ENCODE measurements around the gene ITM2C.

ITM2C gene

GRCh38 chr2:230829959-230830358 lies 34.8 kb upstream of the ITM2C start:
- TF ChIP-seq, protein P1, sequence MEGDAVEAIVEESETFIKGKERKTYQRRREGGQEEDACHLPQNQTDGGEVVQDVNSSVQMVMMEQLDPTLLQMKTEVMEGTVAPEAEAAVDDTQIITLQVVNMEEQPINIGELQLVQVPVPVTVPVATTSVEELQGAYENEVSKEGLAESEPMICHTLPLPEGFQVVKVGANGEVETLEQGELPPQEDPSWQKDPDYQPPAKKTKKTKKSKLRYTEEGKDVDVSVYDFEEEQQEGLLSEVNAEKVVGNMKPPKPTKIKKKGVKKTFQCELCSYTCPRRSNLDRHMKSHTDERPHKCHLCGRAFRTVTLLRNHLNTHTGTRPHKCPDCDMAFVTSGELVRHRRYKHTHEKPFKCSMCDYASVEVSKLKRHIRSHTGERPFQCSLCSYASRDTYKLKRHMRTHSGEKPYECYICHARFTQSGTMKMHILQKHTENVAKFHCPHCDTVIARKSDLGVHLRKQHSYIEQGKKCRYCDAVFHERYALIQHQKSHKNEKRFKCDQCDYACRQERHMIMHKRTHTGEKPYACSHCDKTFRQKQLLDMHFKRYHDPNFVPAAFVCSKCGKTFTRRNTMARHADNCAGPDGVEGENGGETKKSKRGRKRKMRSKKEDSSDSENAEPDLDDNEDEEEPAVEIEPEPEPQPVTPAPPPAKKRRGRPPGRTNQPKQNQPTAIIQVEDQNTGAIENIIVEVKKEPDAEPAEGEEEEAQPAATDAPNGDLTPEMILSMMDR (IDR thresholded peaks at IDR 0.05; ENCODE audit: low read depth, low read length) = no peak
- H3K4me3 ChIP-seq (replicated peaks in 1 of 2; ENCODE audit: low read depth in 2 of 2, low read length in 2 of 2) = no peak overlapping the region
- no peak for DNase-seq (ENCODE audit: low read depth in 2 of 2)

DNA sequence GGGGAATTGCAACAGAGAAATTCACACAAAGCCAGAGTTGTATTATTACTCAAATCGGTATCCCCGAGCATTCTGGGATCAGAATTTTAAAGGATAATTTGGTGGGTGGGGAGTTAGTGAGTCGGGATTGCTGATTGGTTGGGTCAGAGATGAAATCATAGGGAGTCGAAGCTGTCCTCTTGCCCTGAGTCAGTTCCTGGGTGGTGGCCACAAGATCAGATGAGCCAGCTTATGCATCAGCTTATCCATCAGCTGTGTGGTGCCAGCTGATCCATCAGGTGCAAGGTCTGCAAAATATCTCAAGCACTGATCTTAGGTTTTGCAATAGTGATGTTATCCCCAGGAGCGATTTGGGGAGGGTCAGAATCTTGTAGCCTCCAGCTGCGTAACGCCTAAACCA lies 34.3 kb upstream of the ITM2C start:
- peak in 1 of 2 donors; percentile 48 for DNase-seq (ENCODE audit: low read depth in 2 of 2)
- TF ChIP-seq, protein P1 (IDR thresholded peaks at IDR 0.05; ENCODE audit: low read depth, low read length) = no peak
- no peak overlapping the region for H3K4me3 ChIP-seq (replicated peaks in 1 of 2; ENCODE audit: low read depth in 2 of 2, low read length in 2 of 2)

DNA sequence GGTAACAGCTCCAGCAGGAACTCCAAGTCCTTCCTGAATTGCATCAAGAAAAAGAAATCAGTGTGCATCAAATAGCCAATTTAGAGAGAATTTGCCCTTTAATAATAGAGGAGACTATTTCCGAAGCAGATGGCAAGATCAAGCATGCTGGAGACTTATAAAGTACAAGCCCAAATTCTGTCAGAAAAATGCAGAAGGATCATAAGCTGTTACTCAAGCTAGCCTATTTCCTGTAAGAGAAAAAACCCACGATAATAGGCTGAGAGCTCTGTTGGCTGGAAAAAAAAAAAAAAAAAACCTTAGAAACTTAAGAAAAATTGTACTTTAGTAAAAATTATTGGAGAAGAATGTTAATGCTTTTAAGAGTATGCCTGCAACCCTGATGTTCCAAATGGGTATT lies 24.4 kb upstream of the ITM2C start:
- no peak overlapping the region for H3K4me3 ChIP-seq (replicated peaks in 1 of 2; ENCODE audit: low read depth in 2 of 2, low read length in 2 of 2)
- peak in 1 of 2 donors; percentile 8 for DNase-seq (ENCODE audit: low read depth in 2 of 2)
- TF ChIP-seq, protein P1 (IDR thresholded peaks at IDR 0.05; ENCODE audit: low read depth, low read length) = no peak

DNA sequence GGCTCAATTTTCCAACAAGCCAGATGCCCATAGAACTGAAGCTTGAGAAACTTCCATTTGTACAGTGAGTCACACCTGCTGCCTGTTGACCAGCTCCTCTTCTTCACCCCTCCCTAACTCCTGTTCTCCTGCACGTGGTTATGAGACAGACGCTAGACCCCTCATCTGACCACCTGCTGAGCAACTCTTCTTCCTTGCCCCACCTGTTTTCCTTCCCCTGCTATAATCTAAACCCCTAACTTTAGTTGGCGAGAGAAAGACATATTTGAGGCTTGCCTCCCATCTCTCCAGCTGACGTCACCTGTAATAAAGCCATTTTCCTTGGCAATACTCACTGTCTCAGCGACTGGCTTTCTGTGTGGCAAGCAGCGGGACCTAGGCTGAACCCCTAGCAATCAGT lies 22.3 kb upstream of the ITM2C start:
- DNase-seq (ENCODE audit: low read depth in 2 of 2) = no peak
- no peak overlapping the region for H3K4me3 ChIP-seq (replicated peaks in 1 of 2; ENCODE audit: low read depth in 2 of 2, low read length in 2 of 2)
- TF ChIP-seq, protein P1 (IDR thresholded peaks at IDR 0.05; ENCODE audit: low read depth, low read length) = no peak

- TF ChIP-seq, protein P1 (IDR thresholded peaks at IDR 0.05; ENCODE audit: low read depth, low read length) = no peak
- DNase-seq (ENCODE audit: low read depth in 2 of 2) = no peak
- H3K4me3 ChIP-seq (replicated peaks in 1 of 2; ENCODE audit: low read depth in 2 of 2, low read length in 2 of 2) = no peak overlapping the region
Measured at GRCh38 chr2:230843132-230843531, 21.6 kb upstream of the ITM2C start.

DNA sequence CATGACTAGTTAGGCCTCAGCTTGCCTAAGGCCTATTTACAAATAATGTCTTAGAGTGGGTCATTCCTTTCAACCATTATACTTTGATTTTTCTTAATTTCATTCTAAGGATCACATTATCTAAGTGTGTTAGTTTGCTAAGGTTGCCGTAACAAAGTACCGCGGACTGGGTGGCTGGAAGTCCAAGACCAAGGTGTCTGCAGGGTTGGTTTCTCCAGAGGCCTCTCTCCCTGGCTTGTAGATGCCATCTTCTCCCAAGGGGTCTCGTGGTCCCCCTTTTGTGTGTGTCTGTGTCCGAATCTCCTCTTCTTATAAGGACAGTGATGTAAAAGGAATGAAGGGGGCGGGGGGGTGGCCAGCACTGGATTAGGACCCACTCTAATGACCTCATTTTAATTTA lies 18.4 kb upstream of the ITM2C start:
- DNase-seq (ENCODE audit: low read depth in 2 of 2) = no peak
- TF ChIP-seq, protein P1 (IDR thresholded peaks at IDR 0.05; ENCODE audit: low read depth, low read length) = no peak
- no peak overlapping the region for H3K4me3 ChIP-seq (replicated peaks in 1 of 2; ENCODE audit: low read depth in 2 of 2, low read length in 2 of 2)

GRCh38 chr2:230847883-230848388 lies 16.8 kb upstream of the ITM2C start:
- H3K4me3 ChIP-seq (replicated peaks in 1 of 2; ENCODE audit: low read depth in 2 of 2, low read length in 2 of 2) = no peak overlapping the region
- TF ChIP-seq, protein P1 (IDR thresholded peaks at IDR 0.05; ENCODE audit: low read depth, low read length) = peak; percentile 98
- peak; percentile 87 to 89 for DNase-seq (ENCODE audit: low read depth in 2 of 2)

All from cardiac fibroblast (primary cell).